PC-3 (cell line): ENCODE measurements around the gene ALKAL2. TPM values are rescaled to one million over a fixed set of nuclear protein-coding genes. Genes with fewer than 3 reads are reported as not detected.

Experiments
- ATAC-seq: fragments of 200-7000 bp; cut with Tn5 transposase; 2 replicates; pipeline ENCODE4 v1.9.1; 2020; ENCODE audit warnings: mild to moderate bottlenecking, moderate library complexity
- BruUV-seq: library from RNA; stranded (reverse); fragments of 400-500 nt; replicated peaks from 2 replicates; lab custom pipeline; 2021; lab: Mats Ljungman, UMichigan
- CTCF ChIA-PET: fragments of 300-600 bp; sonication (Branson Sonifier 250); formaldehyde crosslinking; loops from one replicate; lab custom pipeline; 2022; ENCODE audit warnings: antibody characterized with exemption; lab: Charles Lee
- POLR2A ChIA-PET: fragments of 300-600 bp; sonication (Branson Sonifier 250); formaldehyde crosslinking; loops from one replicate; lab custom pipeline; 2022; ENCODE audit warnings: antibody characterized with exemption; ENCODE audit not compliant: unreplicated experiment; lab: Charles Lee
- DNase-seq: peaks from one replicate; pipeline ENCODE4 v3.0.0-alpha.2; 2015
- H2AFZ ChIP-seq: fragments of 300-600 bp; sonication (generic); 2 replicates; pipeline ENCODE4 v1.6.0; 2016; ENCODE audit warnings: antibody characterized with exemption, low read length
- H3F3A ChIP-seq: fragments of 300-600 bp; sonication (generic); one replicate; pipeline ENCODE4 v1.6.0; 2017; ENCODE audit warnings: antibody characterized with exemption, low read length, control low read depth, mild to moderate bottlenecking; ENCODE audit not compliant: unreplicated experiment
- H3K27ac ChIP-seq: fragments of 300-600 bp; sonication (generic); 2 replicates; pipeline ENCODE4 v1.5.1; 2016; ENCODE audit warnings: mild to moderate bottlenecking, low read length
- H3K27me3 ChIP-seq: fragments of 300-600 bp; sonication (generic); 2 replicates; pipeline ENCODE4 v1.6.1; 2016; ENCODE audit warnings: low read length, mixed read lengths
- H3K36me3 ChIP-seq: fragments of 300-600 bp; sonication (generic); 2 replicates; pipeline ENCODE4 v1.6.1; 2016; ENCODE audit warnings: low read depth, mixed run types, low read length, mixed read lengths
- H3K4me1 ChIP-seq: fragments of 300-600 bp; sonication (generic); 2 replicates; pipeline ENCODE4 v1.5.1; 2016; ENCODE audit warnings: low read length; ENCODE audit not compliant: insufficient read depth
- H3K4me2 ChIP-seq: fragments of 300-600 bp; sonication (generic); 2 replicates; pipeline ENCODE4 v1.6.0; 2016; ENCODE audit warnings: low read length
- H3K4me3 ChIP-seq: fragments of 300-600 bp; sonication (generic); 2 replicates; pipeline ENCODE4 v1.5.1; 2016; ENCODE audit warnings: mild to moderate bottlenecking, low read length, mixed read lengths
- H3K79me2 ChIP-seq: fragments of 300-600 bp; sonication (generic); 2 replicates; pipeline ENCODE4 v1.6.1; 2017; ENCODE audit warnings: low read length, mixed read lengths
- H3K9ac ChIP-seq: fragments of 300-600 bp; sonication (generic); 2 replicates; pipeline ENCODE4 v1.6.0; 2016; ENCODE audit warnings: mild to moderate bottlenecking, low read length
- H3K9me2 ChIP-seq: fragments of 300-600 bp; sonication (generic); replicated peaks from 2 replicates; pipeline ENCODE4 v1.6.1; 2016; ENCODE audit warnings: mixed run types, low read length, mixed read lengths
- H3K9me3 ChIP-seq: fragments of 300-600 bp; sonication (generic); 2 replicates; pipeline ENCODE4 v1.6.1; 2016; ENCODE audit warnings: low read length, mixed read lengths
- H4K20me1 ChIP-seq: fragments of 300-600 bp; sonication (generic); 2 replicates; pipeline ENCODE4 v1.6.1; 2016; ENCODE audit warnings: low read length, mixed read lengths
- EZH2 ChIP-seq: fragments of 300-600 bp; sonication (generic); IDR thresholded peaks from one replicate; pipeline ENCODE4 v1.6.1; 2017; ENCODE audit warnings: antibody characterized with exemption, mild to moderate bottlenecking, low read length; ENCODE audit not compliant: unreplicated experiment
- EZH2phosphoT487 ChIP-seq: fragments of 300-600 bp; sonication (generic); IDR thresholded peaks from 2 replicates; pipeline ENCODE4 v1.6.1; 2018; ENCODE audit warnings: mild to moderate bottlenecking, antibody characterized with exemption, low read length, borderline replicate concordance
- intact Hi-C: fragments of 100-400 bp; cut with micrococcal nuclease; formaldehyde crosslinking; loops from 2 replicates; pipeline ENCODE4 v1.9.0; 2023
- total RNA-seq: library from RNA; depleted of rRNA; stranded (reverse); fragments of >200 nt; gene quantifications from 2 replicates; pipeline ENCODE4 v1.2.3, GENCODE V29; 2014
- TF ChIP-seq, protein P1 (sequence below): fragments of 300-600 bp; sonication (generic); conservative IDR thresholded peaks from 2 replicates; pipeline ENCODE4 v1.5.1; 2017; ENCODE audit warnings: antibody characterized with exemption, low read depth, mild to moderate bottlenecking, low read length

Gene ALKAL2
- total RNA-seq, 1 experiment from 2014 or later = not detected

DNA sequence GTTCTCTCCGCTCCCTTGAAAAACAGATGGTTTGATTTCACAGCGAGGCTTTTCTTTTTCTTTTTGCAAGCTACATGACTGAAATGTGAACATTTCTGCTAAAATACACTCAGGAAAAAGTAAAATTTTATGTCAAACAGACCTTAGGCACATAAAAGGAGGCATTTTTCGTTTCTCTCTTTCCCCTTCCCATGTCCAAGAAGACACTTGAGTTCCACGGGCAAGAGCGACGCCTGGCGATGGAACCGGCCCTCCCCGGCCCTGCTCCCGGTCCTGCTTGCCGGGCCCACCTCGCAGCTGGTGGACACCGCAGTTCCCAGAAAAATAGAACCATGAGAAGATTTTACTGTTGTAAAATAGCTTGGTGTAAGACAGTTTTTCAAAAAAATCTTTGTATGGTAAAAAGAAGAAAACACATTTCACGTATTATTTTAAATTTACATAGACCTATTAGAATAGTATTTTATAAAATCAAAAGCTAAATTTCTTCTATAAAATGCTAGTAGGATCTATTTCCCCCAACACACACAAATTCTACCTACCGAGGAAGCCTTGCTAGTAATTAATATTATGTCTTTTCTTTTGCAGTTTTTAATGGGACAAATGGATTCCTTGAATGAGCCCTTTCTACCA is 2.3 kb upstream of the ALKAL2 start:
- Histone ChIP-seq H3K9ac (0 out of 2 replicates have a peak overlapping the region, but pooled peaks have one; percentile 5), H3K9me2 (no peaks in the 10 kb centered on the region), H3K36me3 (no peaks in the 10 kb centered on the region), H3K4me1 (peaks cover 9% of the 10 kb centered on the region), H2AFZ (peak overlapping the region; percentile 97), H3K4me3 (peak overlapping the region; percentile 73), H3K27ac (no peak overlapping the region), H3K27me3 (peaks cover 18% of the 10 kb centered on the region), H3K79me2 (no peaks in the 10 kb centered on the region), H4K20me1 (no peaks in the 10 kb centered on the region; the same call in 1 of the 2 replicates), H3K4me2 (peak overlapping the region; percentile 96), H3K9me3 (no peaks in the 10 kb centered on the region), H3F3A (no peaks in the 10 kb centered on the region)
- intact Hi-C loops = loop anchor here (1.0 kb wide), 2 partner anchors 44 to 118 kb away; no protein-coding TSS in a partner anchor
- TF ChIP-seq, protein P1, sequence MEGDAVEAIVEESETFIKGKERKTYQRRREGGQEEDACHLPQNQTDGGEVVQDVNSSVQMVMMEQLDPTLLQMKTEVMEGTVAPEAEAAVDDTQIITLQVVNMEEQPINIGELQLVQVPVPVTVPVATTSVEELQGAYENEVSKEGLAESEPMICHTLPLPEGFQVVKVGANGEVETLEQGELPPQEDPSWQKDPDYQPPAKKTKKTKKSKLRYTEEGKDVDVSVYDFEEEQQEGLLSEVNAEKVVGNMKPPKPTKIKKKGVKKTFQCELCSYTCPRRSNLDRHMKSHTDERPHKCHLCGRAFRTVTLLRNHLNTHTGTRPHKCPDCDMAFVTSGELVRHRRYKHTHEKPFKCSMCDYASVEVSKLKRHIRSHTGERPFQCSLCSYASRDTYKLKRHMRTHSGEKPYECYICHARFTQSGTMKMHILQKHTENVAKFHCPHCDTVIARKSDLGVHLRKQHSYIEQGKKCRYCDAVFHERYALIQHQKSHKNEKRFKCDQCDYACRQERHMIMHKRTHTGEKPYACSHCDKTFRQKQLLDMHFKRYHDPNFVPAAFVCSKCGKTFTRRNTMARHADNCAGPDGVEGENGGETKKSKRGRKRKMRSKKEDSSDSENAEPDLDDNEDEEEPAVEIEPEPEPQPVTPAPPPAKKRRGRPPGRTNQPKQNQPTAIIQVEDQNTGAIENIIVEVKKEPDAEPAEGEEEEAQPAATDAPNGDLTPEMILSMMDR = peak; percentile 87
- no peak for TF ChIP-seq EZH2phosphoT487
- no peak for TF ChIP-seq EZH2
- peak; percentile 86 for ATAC-seq
- POLR2A ChIA-PET = interaction anchor here (0.5 kb wide), 1 partner anchor 11 kb away, joined by 9 read pairs; no protein-coding TSS in a partner anchor
- peak; percentile 80 for DNase-seq
- BruUV-seq = no TSS peak
- CTCF ChIA-PET = interaction anchor here (0.6 to 1.1 kb wide), 2 partner anchors 118 to 1527 kb away, joined by 3 read pairs; no protein-coding TSS in a partner anchor

DNA sequence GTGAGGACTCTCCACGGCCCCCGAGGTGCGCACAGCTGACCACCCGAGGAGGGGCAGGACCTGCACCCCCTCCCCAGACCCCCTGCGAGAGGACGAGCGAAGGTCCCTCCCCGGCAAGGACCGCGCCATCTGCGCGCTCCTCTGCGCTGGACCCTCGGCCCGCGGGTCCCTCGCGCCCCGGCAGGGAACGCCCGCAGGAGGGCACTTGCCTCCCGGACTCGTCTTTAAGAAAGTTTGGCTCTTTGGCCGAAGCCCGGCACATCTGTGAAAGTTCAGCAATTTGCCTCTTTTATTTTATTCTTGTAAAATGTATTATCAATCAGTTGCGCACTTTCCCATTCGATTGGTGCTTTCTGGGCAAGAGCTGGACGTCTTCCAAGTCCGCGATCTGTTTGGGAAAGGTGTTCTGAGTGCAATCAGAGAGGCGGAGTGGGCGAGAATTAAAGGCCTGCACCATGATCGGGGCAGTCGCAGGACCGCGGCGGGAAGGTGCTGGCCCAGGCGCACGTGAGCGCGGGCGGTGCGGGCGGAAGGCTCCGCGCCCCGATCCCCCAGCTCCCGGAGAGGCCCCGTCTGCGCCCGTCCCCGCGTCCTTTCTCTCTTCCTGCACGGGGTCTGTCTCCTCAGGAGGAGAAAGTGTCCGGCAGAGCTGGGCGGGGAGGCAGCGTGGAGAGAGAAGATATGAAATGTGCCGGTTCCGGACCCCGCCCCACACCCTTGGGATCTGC is 1.6 kb upstream of the ALKAL2 start:
- Histone ChIP-seq H3F3A (no peaks in the 10 kb centered on the region), H3K36me3 (no peaks in the 10 kb centered on the region), H3K9me3 (no peaks in the 10 kb centered on the region), H2AFZ (peak overlapping the region; percentile 97), H3K79me2 (no peaks in the 10 kb centered on the region), H3K4me1 (peaks cover 16% of the 10 kb centered on the region), H3K4me2 (peak overlapping the region; percentile 96), H3K27me3 (peaks cover 17% of the 10 kb centered on the region), H3K9me2 (no peaks in the 10 kb centered on the region), H3K9ac (0 out of 2 replicates have a peak overlapping the region, but pooled peaks have one; percentile 5), H4K20me1 (no peaks in the 10 kb centered on the region; the same call in 1 of the 2 replicates), H3K27ac (no peak overlapping the region), H3K4me3 (peak overlapping the region; percentile 73)
- CTCF ChIA-PET = interaction anchor here (0.6 kb wide), 1 partner anchor 118 kb away, joined by 3 read pairs; no protein-coding TSS in a partner anchor
- intact Hi-C loops = loop anchor here (1.0 kb wide), 2 partner anchors 43 to 117 kb away; no protein-coding TSS in a partner anchor
- POLR2A ChIA-PET = interaction anchor here (0.6 kb wide), 1 partner anchor 22 kb away, joined by 6 read pairs; no protein-coding TSS in a partner anchor
- peak; percentile 38; the same call in 1 of the 2 replicates for TF ChIP-seq EZH2phosphoT487
- TF ChIP-seq EZH2 = peak; percentile 91
- TF ChIP-seq, protein P1 = no peak
- peak; percentile 36 for ATAC-seq
- no TSS peak for BruUV-seq
- peak; percentile 25 for DNase-seq
